Liver (tissue), 9 donors: ENCODE data around the gene AUH. TPM values are rescaled to one million over a fixed set of nuclear protein-coding genes. Genes with fewer than 3 reads are reported as not detected.
"Not testable (repeated sequence)": the region's sequence is repeated elsewhere in the genome, so short reads cannot be mapped to it uniquely, and the experiment has no call there.

Experiments
- DNase-seq: peaks from one replicate; pipeline ENCODE4 v3.0.0-alpha.2; 2017; ENCODE audit warnings: low spot score
- H3K27ac ChIP-seq, 2 donors: one replicate each; pipeline ENCODE4 v1.7.0; 2013; ENCODE audit warnings: inconsistent platforms in 2 of 2, low read length in 2 of 2, control low read depth in 1 of 2, low read depth in 1 of 2, mild to moderate bottlenecking in 1 of 2
- H3K27me3 ChIP-seq, 4 donors: one replicate each; pipeline versions ENCODE4 v1.6.1 to v1.7.0; 2013; ENCODE audit warnings: low read length in 3 of 4, inconsistent platforms in 1 of 4, mild to moderate bottlenecking in 1 of 4, moderate library complexity in 1 of 4; ENCODE audit not compliant: control insufficient read depth in 4 of 4, insufficient read depth in 4 of 4
- H3K36me3 ChIP-seq, 4 donors: one replicate each; pipeline versions ENCODE4 v1.6.1 to v1.7.0; 2013; ENCODE audit warnings: low read length in 3 of 4, mild to moderate bottlenecking in 3 of 4, low read depth in 1 of 4, moderate library complexity in 1 of 4; ENCODE audit not compliant: control insufficient read depth in 4 of 4, insufficient read depth in 3 of 4
- H3K4me1 ChIP-seq, 4 donors: one replicate each; pipeline versions ENCODE4 v1.6.1 to v1.7.0; 2013; ENCODE audit warnings: low read length in 3 of 4, mild to moderate bottlenecking in 3 of 4, moderate library complexity in 1 of 4; ENCODE audit not compliant: control insufficient read depth in 4 of 4, insufficient read depth in 4 of 4
- H3K4me3 ChIP-seq, 3 donors: one replicate each; pipeline versions ENCODE4 v1.6.1 to v1.7.0; 2013; ENCODE audit warnings: low read length in 3 of 3, control low read depth in 1 of 3, low read depth in 1 of 3, mild to moderate bottlenecking in 1 of 3
- H3K9ac ChIP-seq, 2 donors: one replicate each; pipeline ENCODE4 v1.7.0; 2013; ENCODE audit warnings: low read length in 2 of 2, mild to moderate bottlenecking in 2 of 2, moderate library complexity in 2 of 2, control low read depth in 1 of 2, low read depth in 1 of 2
- H3K9me3 ChIP-seq, 4 donors: one replicate each; pipeline versions ENCODE4 v1.6.1 to v1.7.0; 2013; ENCODE audit warnings: low read length in 3 of 4; ENCODE audit not compliant: control insufficient read depth in 4 of 4
- EGR1 ChIP-seq, 2 donors: IDR thresholded peaks; 2 replicates each; pipeline ENCODE4 v1.6.1; 2016 to 2018; ENCODE audit warnings: antibody characterized with exemption in 2 of 2, low read depth in 2 of 2
- FOXA1 ChIP-seq: IDR thresholded peaks from 2 replicates; pipeline ENCODE4 v1.6.1; 2016; ENCODE audit warnings: antibody characterized with exemption
- FOXA2 ChIP-seq: IDR thresholded peaks from 2 replicates; pipeline ENCODE4 v1.6.1; 2016; ENCODE audit warnings: antibody characterized with exemption
- GABPA ChIP-seq, 2 donors: IDR thresholded peaks in 1 of 2; conservative IDR thresholded peaks in 1 of 2; 2 replicates each; pipeline ENCODE4 v1.6.1; 2016; ENCODE audit warnings: antibody characterized with exemption in 2 of 2, mild to moderate bottlenecking in 1 of 2, moderate library complexity in 1 of 2
- HNF4A ChIP-seq, 2 donors: conservative IDR thresholded peaks; 2 replicates each; pipeline ENCODE4 v1.6.1; 2016; ENCODE audit warnings: antibody characterized with exemption in 2 of 2, mild to moderate bottlenecking in 2 of 2
- JUND ChIP-seq, 2 donors: IDR thresholded peaks; 2 replicates each; pipeline ENCODE4 v1.6.1; 2016; ENCODE audit warnings: antibody characterized with exemption in 2 of 2
- NR2F2 ChIP-seq: IDR thresholded peaks from 2 replicates; pipeline ENCODE4 v1.6.1; 2016; ENCODE audit warnings: antibody characterized with exemption
- RAD21 ChIP-seq, 2 donors: IDR thresholded peaks; 2 replicates each; pipeline ENCODE4 v1.6.1; 2016; ENCODE audit warnings: antibody characterized with exemption in 2 of 2, mild to moderate bottlenecking in 2 of 2
- RXRA ChIP-seq, 2 donors: IDR thresholded peaks; 2 replicates each; pipeline ENCODE4 v1.6.1; 2017 to 2018; ENCODE audit warnings: antibody characterized with exemption in 2 of 2, mild to moderate bottlenecking in 1 of 2
- SP1 ChIP-seq: IDR thresholded peaks from 2 replicates; pipeline ENCODE4 v1.6.1; 2018; ENCODE audit warnings: antibody characterized with exemption, mild to moderate bottlenecking
- TAF1 ChIP-seq: conservative IDR thresholded peaks from 2 replicates; pipeline ENCODE4 v1.6.1; 2016; ENCODE audit warnings: antibody characterized with exemption, mild to moderate bottlenecking
- WGBS: extraction: QIAGEN DNeasy Blood & Tissue Kit; methylation state at CpG from one replicate; pipeline ENCODE4 v1.1.7; 2013; 5-methylcytosine and 5-hydroxymethylcytosine counted together
- polyA plus RNA-seq, 2 donors: library from polyadenylated mRNA; stranded (reverse) in 1 of 2; unstranded in 1 of 2; fragments of 200-250 nt in 1 of 2; fragments of >200 nt in 1 of 2; fragmentation: Nextera tagmentation in 1 of 2; extraction: Ambion mirVana in 1 of 2; gene quantifications; one replicate each; pipeline versions ENCODE4 v1.2.1 to v1.2.3, GENCODE V29; 2013 to 2015
- total RNA-seq, 2 donors: library from RNA; depleted of rRNA; stranded (reverse); fragments of >200 nt; gene quantifications; one replicate each; pipeline ENCODE4 v1.2.3, GENCODE V29; 2014
- TF ChIP-seq, protein P1 (sequence below): IDR thresholded peaks from 2 replicates; pipeline ENCODE4 v1.6.1; 2016; ENCODE audit warnings: antibody characterized with exemption
- TF ChIP-seq, protein P2 (sequence below): IDR thresholded peaks from 2 replicates; pipeline ENCODE4 v1.6.1; 2016; ENCODE audit warnings: antibody characterized with exemption, mild to moderate bottlenecking
- TF ChIP-seq, protein P3 (sequence below): IDR thresholded peaks from 2 replicates; pipeline ENCODE4 v1.6.1; 2016; ENCODE audit warnings: antibody characterized with exemption
- TF ChIP-seq, protein P4 (sequence below): fragments of 150-350 bp; IDR thresholded peaks from 2 replicates; pipeline ENCODE4 v1.5.1; 2017; ENCODE audit warnings: improper control_type of control experiment, low read depth, low read length; ENCODE audit not compliant: missing input control
- TF ChIP-seq, protein P5 (sequence below): IDR thresholded peaks from 2 replicates; pipeline ENCODE4 v1.6.1; 2016; ENCODE audit warnings: antibody characterized with exemption
- donor health status: healthy.
- donor health status: healthy.
- donor health status: healthy.
- donor health status: healthy.
- donor health status: healthy.

The AUH gene
- total and polyA plus RNA-seq, 4 donors, result 12.1 to 30.0 (median 24.9) TPM

DNA sequence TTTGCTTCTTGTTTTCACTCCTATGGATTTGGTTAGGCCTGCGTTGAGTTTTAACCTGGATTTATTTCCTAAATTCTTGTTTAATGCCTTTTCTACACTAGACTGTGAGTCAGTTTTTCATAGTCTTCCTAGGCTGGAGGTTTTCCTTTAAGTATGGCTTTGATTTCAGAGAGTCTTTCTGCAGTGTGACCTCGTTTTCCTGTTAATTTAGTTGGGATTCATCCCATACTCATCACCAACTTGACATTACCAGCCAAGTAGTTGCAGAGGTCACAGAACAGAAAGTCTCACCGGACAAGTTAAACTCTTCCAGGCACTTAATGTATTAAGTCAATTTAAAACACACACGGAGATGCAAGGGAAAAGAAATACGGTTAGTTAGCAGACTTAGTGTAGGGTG, 29.7 kb upstream of the AUH start:
- H3K9ac ChIP-seq, result no peak overlapping the region
- no peak for DNase-seq
- WGBS, result 67% methylated on average over 5 of the region's 5 CpGs
- H3K27me3 ChIP-seq, result no peaks in the 10 kb centered on the region
- peaks cover 2 to 12% (median 5%) of the 10 kb centered on the region in 4 donors for H3K4me1 ChIP-seq
- no peak overlapping the region for H3K4me3 ChIP-seq
- no peaks in the 10 kb centered on the region for H3K9me3 ChIP-seq
- H3K27ac ChIP-seq, result no peak overlapping the region
- H3K36me3 ChIP-seq, result no peaks in the 10 kb centered on the region
- TF ChIP-seq JUND (IDR thresholded peaks at IDR 0.05) (no peak), FOXA1 (no peak), EGR1 (IDR thresholded peaks at IDR 0.05; ENCODE audit: low read depth in 2 of 2) (no peak)
- TF ChIP-seq, protein P1, sequence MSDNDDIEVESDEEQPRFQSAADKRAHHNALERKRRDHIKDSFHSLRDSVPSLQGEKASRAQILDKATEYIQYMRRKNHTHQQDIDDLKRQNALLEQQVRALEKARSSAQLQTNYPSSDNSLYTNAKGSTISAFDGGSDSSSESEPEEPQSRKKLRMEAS, result no peak
- TF ChIP-seq, protein P2, sequence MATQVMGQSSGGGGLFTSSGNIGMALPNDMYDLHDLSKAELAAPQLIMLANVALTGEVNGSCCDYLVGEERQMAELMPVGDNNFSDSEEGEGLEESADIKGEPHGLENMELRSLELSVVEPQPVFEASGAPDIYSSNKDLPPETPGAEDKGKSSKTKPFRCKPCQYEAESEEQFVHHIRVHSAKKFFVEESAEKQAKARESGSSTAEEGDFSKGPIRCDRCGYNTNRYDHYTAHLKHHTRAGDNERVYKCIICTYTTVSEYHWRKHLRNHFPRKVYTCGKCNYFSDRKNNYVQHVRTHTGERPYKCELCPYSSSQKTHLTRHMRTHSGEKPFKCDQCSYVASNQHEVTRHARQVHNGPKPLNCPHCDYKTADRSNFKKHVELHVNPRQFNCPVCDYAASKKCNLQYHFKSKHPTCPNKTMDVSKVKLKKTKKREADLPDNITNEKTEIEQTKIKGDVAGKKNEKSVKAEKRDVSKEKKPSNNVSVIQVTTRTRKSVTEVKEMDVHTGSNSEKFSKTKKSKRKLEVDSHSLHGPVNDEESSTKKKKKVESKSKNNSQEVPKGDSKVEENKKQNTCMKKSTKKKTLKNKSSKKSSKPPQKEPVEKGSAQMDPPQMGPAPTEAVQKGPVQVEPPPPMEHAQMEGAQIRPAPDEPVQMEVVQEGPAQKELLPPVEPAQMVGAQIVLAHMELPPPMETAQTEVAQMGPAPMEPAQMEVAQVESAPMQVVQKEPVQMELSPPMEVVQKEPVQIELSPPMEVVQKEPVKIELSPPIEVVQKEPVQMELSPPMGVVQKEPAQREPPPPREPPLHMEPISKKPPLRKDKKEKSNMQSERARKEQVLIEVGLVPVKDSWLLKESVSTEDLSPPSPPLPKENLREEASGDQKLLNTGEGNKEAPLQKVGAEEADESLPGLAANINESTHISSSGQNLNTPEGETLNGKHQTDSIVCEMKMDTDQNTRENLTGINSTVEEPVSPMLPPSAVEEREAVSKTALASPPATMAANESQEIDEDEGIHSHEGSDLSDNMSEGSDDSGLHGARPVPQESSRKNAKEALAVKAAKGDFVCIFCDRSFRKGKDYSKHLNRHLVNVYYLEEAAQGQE, result no peak

DNA sequence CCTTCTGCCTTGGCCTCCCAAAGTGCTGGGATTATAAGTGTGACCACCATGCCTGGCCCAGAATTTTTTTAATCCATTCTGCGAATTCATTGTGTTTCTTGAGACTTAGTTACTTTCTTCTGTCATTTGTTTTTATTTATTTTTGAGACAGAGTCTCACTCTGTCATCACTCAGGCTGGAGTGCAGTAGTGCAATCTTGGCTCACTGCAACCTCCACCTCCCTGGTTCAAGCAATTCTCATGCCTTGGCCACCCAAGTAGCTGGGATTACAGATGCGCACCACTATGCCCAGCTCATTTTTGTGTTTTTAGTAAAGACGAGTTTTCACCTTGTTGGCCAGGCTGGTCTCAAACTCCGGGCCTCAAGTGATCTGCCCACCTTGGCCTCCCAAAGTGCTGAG, 28.0 kb upstream of the AUH start:
- H3K4me1 ChIP-seq, DNase-seq, H3K36me3 ChIP-seq, H3K27me3 ChIP-seq, H3K9me3 ChIP-seq, H3K27ac ChIP-seq, H3K9ac ChIP-seq, H3K4me3 ChIP-seq: not testable (repeated sequence)
- 97% methylated on average over 4 of the region's 4 CpGs for WGBS

DNA sequence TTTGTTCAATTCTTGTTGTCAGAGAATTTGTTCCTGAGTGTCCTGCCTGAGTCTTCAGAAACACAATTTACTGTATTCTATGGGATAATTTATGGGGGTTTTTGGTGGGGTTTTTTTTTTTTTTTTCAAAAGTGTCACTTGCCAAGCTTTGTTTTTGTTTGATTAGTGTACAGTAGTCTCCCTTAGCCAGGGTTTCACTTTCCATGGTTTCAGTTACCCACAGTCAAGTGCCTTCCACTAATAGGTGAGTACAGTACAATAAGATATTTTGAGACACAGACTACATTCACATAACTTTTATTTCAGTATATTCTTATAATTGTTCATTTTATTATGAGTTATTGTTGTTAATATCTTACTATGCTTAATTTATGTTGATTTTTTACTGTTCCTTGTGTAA, 25.0 kb upstream of the AUH start:
- Histone ChIP-seq H3K36me3 (no peaks in the 10 kb centered on the region), H3K4me3 (no peak overlapping the region), H3K9me3 (no peaks in the 10 kb centered on the region), H3K4me1 (no peaks in the 10 kb centered on the region), H3K9ac (no peak overlapping the region), H3K27ac (no peak overlapping the region), H3K27me3 (no peaks in the 10 kb centered on the region)
- TF ChIP-seq, protein P2, result no peak
- no peak for TF ChIP-seq NR2F2
- TF ChIP-seq, protein P3, sequence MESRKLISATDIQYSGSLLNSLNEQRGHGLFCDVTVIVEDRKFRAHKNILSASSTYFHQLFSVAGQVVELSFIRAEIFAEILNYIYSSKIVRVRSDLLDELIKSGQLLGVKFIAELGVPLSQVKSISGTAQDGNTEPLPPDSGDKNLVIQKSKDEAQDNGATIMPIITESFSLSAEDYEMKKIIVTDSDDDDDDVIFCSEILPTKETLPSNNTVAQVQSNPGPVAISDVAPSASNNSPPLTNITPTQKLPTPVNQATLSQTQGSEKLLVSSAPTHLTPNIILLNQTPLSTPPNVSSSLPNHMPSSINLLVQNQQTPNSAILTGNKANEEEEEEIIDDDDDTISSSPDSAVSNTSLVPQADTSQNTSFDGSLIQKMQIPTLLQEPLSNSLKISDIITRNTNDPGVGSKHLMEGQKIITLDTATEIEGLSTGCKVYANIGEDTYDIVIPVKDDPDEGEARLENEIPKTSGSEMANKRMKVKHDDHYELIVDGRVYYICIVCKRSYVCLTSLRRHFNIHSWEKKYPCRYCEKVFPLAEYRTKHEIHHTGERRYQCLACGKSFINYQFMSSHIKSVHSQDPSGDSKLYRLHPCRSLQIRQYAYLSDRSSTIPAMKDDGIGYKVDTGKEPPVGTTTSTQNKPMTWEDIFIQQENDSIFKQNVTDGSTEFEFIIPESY, result no peak
- TF ChIP-seq FOXA2, result no peak
- no peak for TF ChIP-seq HNF4A (conservative IDR thresholded peaks at IDR 0.05)
- TF ChIP-seq RAD21 (IDR thresholded peaks at IDR 0.05), result no peak
- TF ChIP-seq RXRA (IDR thresholded peaks at IDR 0.05), result no peak
- no peak for TF ChIP-seq EGR1 (IDR thresholded peaks at IDR 0.05; ENCODE audit: low read depth in 2 of 2)
- TF ChIP-seq GABPA (IDR thresholded peaks at IDR 0.05 in 1 of 2, conservative IDR thresholded peaks at IDR 0.05 in 1 of 2), result no peak
- no peak for TF ChIP-seq SP1
- TF ChIP-seq, protein P4, sequence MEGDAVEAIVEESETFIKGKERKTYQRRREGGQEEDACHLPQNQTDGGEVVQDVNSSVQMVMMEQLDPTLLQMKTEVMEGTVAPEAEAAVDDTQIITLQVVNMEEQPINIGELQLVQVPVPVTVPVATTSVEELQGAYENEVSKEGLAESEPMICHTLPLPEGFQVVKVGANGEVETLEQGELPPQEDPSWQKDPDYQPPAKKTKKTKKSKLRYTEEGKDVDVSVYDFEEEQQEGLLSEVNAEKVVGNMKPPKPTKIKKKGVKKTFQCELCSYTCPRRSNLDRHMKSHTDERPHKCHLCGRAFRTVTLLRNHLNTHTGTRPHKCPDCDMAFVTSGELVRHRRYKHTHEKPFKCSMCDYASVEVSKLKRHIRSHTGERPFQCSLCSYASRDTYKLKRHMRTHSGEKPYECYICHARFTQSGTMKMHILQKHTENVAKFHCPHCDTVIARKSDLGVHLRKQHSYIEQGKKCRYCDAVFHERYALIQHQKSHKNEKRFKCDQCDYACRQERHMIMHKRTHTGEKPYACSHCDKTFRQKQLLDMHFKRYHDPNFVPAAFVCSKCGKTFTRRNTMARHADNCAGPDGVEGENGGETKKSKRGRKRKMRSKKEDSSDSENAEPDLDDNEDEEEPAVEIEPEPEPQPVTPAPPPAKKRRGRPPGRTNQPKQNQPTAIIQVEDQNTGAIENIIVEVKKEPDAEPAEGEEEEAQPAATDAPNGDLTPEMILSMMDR, result no peak
- TF ChIP-seq TAF1, result no peak
- TF ChIP-seq, protein P1, result no peak
- no peak for TF ChIP-seq JUND (IDR thresholded peaks at IDR 0.05)
- TF ChIP-seq, protein P5, sequence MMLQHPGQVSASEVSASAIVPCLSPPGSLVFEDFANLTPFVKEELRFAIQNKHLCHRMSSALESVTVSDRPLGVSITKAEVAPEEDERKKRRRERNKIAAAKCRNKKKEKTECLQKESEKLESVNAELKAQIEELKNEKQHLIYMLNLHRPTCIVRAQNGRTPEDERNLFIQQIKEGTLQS, result no peak
- DNase-seq, result no peak
